CD14-positive monocyte (primary cell): Measurements from ENCODE around the gene RYR2. TPM values are rescaled to one million over a fixed set of nuclear protein-coding genes. Genes with fewer than 3 reads are reported as not detected.

Experiments used
- DNase-seq, 3 donors: peaks; one replicate each; pipeline ENCODE4 v3.0.0-alpha.2; 2011 to 2022
- H2AFZ ChIP-seq: 2 replicates; pipeline ENCODE4 v1.6.0; 2012; ENCODE audit warnings: mild to moderate bottlenecking, low read depth, low read length, inconsistent platforms; ENCODE audit not compliant: insufficient read depth, poor library complexity, severe bottlenecking
- H3K27ac ChIP-seq, 2 donors: 1 replicate in 1 of 2; 2 replicates in 1 of 2; pipeline ENCODE4 v1.5.1; 2012 to 2013; ENCODE audit warnings: low read length in 2 of 2, control low read depth in 1 of 2, inconsistent platforms in 1 of 2, low read depth in 1 of 2, mild to moderate bottlenecking in 1 of 2
- H3K27me3 ChIP-seq, 2 donors: one replicate each; pipeline versions ENCODE4 v1.6.0 to v1.6.1; 2011 to 2013; ENCODE audit warnings: low read length in 2 of 2; ENCODE audit not compliant: control insufficient read depth in 2 of 2, insufficient read depth in 2 of 2
- H3K36me3 ChIP-seq, 2 donors: replicated peaks in 1 of 2; 1 replicate in 1 of 2; 2 replicates in 1 of 2; pipeline versions ENCODE4 v1.5.1 to v1.6.1; 2012 to 2013; ENCODE audit warnings: low read length in 2 of 2, control low read depth in 1 of 2, inconsistent platforms in 1 of 2, mild to moderate bottlenecking in 1 of 2; ENCODE audit not compliant: insufficient read depth in 2 of 2, control insufficient read depth in 1 of 2
- H3K4me1 ChIP-seq, 2 donors: 1 replicate in 1 of 2; 2 replicates in 1 of 2; pipeline versions ENCODE4 v1.5.1 to v1.6.1; 2012 to 2013; ENCODE audit warnings: low read length in 2 of 2, control low read depth in 1 of 2, inconsistent platforms in 1 of 2, mild to moderate bottlenecking in 1 of 2, moderate library complexity in 1 of 2; ENCODE audit not compliant: insufficient read depth in 2 of 2, control insufficient read depth in 1 of 2
- H3K4me2 ChIP-seq: replicated peaks from 2 replicates; pipeline ENCODE3; 2012; ENCODE audit warnings: low read length, moderate library complexity, mild to moderate bottlenecking; ENCODE audit not compliant: poor library complexity, severe bottlenecking; ENCODE audit errors: extremely low read depth
- H3K4me3 ChIP-seq, 3 experiments: fragments of 200-600 bp in 1 of 3; sonication (generic) in 1 of 3; replicated peaks in 1 of 3; 1 replicate in 2 of 3; 2 replicates in 1 of 3; pipeline ENCODE4 v1.5.1; 2011 to 2013; ENCODE audit warnings: low read length in 3 of 3, mild to moderate bottlenecking in 3 of 3, control low read depth in 2 of 3, low read depth in 2 of 3, inconsistent platforms in 1 of 3, moderate library complexity in 1 of 3
- H3K79me2 ChIP-seq: 2 replicates; pipeline ENCODE4 v1.6.0; 2012; ENCODE audit warnings: mild to moderate bottlenecking, control low read depth, inconsistent platforms, low read length, moderate library complexity; ENCODE audit not compliant: insufficient read depth
- H3K9ac ChIP-seq: 2 replicates; pipeline ENCODE4 v1.6.0; 2017; ENCODE audit warnings: low read length, mild to moderate bottlenecking; ENCODE audit not compliant: insufficient read depth, poor library complexity, severe bottlenecking
- H3K9me3 ChIP-seq, 2 donors: replicated peaks in 1 of 2; 1 replicate in 1 of 2; 2 replicates in 1 of 2; pipeline versions ENCODE4 v1.5.1 to v1.6.1; 2012 to 2013; ENCODE audit warnings: low read length in 2 of 2, control low read depth in 1 of 2; ENCODE audit not compliant: control insufficient read depth in 1 of 2, insufficient read depth in 1 of 2
- H4K20me1 ChIP-seq: 2 replicates; pipeline ENCODE4 v1.6.0; 2012; ENCODE audit warnings: mild to moderate bottlenecking, low read length, control low read depth, moderate library complexity; ENCODE audit not compliant: insufficient read depth
- H3K27ac Mint-ChIP-seq, 7 donors: one replicate each; pipeline ENCODE4 v1.8.0; 2020; ENCODE audit warnings: mild to moderate bottlenecking in 7 of 7, mixed read lengths in 7 of 7, moderate library complexity in 6 of 7, inconsistent platforms in 2 of 7
- H3K27me3 Mint-ChIP-seq, 3 donors: one replicate each; pipeline ENCODE4 v1.8.0; 2021 to 2022; ENCODE audit warnings: low read depth in 3 of 3, mild to moderate bottlenecking in 3 of 3, mixed read lengths in 3 of 3, moderate library complexity in 3 of 3, inconsistent platforms in 1 of 3
- H3K36me3 Mint-ChIP-seq, 2 donors: one replicate each; pipeline ENCODE4 v1.8.0; 2020; ENCODE audit warnings: mixed read lengths in 2 of 2, inconsistent platforms in 1 of 2, mild to moderate bottlenecking in 1 of 2
- H3K4me1 Mint-ChIP-seq: one replicate; pipeline ENCODE4 v1.8.0; 2020; ENCODE audit warnings: mild to moderate bottlenecking, mixed read lengths
- H3K4me3 Mint-ChIP-seq, 2 donors: one replicate each; pipeline ENCODE4 v1.8.0; 2020; ENCODE audit warnings: mild to moderate bottlenecking in 2 of 2, mixed read lengths in 2 of 2, moderate library complexity in 1 of 2
- H3K9me3 Mint-ChIP-seq, 7 donors: one replicate each; pipeline ENCODE4 v1.8.0; 2020 to 2022; ENCODE audit warnings: mixed read lengths in 7 of 7, mild to moderate bottlenecking in 6 of 7, moderate library complexity in 6 of 7, inconsistent platforms in 2 of 7
- WGBS: methylation state at CpG from one replicate; pipeline ENCODE4 v1.1.5; 2013; ENCODE audit warnings: missing lambda C conversion rate; ENCODE audit not compliant: insufficient coverage; 5-methylcytosine and 5-hydroxymethylcytosine counted together
- intact Hi-C, 2 donors: fragments of 100-400 bp; cut with micrococcal nuclease; formaldehyde crosslinking; loops; one replicate each; pipeline versions ENCODE4 v1.15.0 to v1.15.1; 2023
- polyA plus RNA-seq, 3 donors: library from polyadenylated mRNA; depleted of rRNA in 1 of 3; unstranded in 2 of 3; stranded (reverse) in 1 of 3; fragments of 300-500 nt in 2 of 3; fragments of >200 nt in 1 of 3; fragmentation: Illumina TruSeq in 2 of 3; gene quantifications; 1 replicate in 2 of 3; 2 replicates in 1 of 3; pipeline ENCODE4 v1.2.3, GENCODE V29; 2012 to 2021
- TF ChIP-seq, protein P1 (sequence below): fragments of 200-600 bp; IDR thresholded peaks from one replicate; pipeline ENCODE4 v1.8.0; 2022; ENCODE audit warnings: antibody characterized with exemption, mild to moderate bottlenecking

The RYR2 gene
- polyA plus RNA-seq, 3 donors = not detected

DNA sequence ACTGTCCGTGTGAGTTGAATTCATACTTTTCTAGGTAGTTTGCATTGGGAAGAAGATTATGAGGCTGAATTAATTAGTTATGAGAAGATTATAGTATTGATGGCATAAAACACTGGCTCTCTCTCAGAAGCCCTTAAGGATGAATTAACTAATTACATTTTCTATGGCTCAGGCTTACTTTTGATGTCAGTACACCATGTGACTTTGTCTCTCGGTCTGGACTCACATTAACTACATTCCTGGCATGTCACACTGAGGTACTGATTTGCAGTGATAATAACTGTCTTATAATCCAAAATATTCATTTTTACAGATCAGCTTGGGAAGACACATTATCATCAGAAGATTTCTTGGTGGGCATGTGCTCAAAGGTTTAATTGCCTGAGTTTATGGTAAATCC, 486.6 kb downstream of the RYR2 start:
- TF ChIP-seq, protein P1, sequence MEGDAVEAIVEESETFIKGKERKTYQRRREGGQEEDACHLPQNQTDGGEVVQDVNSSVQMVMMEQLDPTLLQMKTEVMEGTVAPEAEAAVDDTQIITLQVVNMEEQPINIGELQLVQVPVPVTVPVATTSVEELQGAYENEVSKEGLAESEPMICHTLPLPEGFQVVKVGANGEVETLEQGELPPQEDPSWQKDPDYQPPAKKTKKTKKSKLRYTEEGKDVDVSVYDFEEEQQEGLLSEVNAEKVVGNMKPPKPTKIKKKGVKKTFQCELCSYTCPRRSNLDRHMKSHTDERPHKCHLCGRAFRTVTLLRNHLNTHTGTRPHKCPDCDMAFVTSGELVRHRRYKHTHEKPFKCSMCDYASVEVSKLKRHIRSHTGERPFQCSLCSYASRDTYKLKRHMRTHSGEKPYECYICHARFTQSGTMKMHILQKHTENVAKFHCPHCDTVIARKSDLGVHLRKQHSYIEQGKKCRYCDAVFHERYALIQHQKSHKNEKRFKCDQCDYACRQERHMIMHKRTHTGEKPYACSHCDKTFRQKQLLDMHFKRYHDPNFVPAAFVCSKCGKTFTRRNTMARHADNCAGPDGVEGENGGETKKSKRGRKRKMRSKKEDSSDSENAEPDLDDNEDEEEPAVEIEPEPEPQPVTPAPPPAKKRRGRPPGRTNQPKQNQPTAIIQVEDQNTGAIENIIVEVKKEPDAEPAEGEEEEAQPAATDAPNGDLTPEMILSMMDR = no peak
- no peaks in the 10 kb centered on the region for H4K20me1 ChIP-seq
- Mint-ChIP-seq H3K27ac (no peak overlapping the region), H3K4me3 (no peak overlapping the region), H3K36me3 (no peaks in the 10 kb centered on the region), H3K27me3 (no peaks in the 10 kb centered on the region), H3K9me3 (peaks cover 0 to 17% (median 4%) of the 10 kb centered on the region in 7 donors), H3K4me1 (no peaks in the 10 kb centered on the region)
- no peak overlapping the region for H3K4me3 ChIP-seq
- H3K4me2 ChIP-seq = no peak overlapping the region
- peaks cover 0 to 8% of the 10 kb centered on the region in 2 donors for H3K9me3 ChIP-seq
- H2AFZ ChIP-seq = no peak overlapping the region
- H3K27me3 ChIP-seq = no peaks in the 10 kb centered on the region
- no peaks in the 10 kb centered on the region for H3K4me1 ChIP-seq
- no peak overlapping the region for H3K9ac ChIP-seq
- intact Hi-C loops = no loop called here
- no peak overlapping the region for H3K27ac ChIP-seq
- DNase-seq = no peak
- WGBS = no CpG with 5 or more reads among the region's 2 CpGs
- H3K79me2 ChIP-seq = no peaks in the 10 kb centered on the region
- no peaks in the 10 kb centered on the region for H3K36me3 ChIP-seq

DNA sequence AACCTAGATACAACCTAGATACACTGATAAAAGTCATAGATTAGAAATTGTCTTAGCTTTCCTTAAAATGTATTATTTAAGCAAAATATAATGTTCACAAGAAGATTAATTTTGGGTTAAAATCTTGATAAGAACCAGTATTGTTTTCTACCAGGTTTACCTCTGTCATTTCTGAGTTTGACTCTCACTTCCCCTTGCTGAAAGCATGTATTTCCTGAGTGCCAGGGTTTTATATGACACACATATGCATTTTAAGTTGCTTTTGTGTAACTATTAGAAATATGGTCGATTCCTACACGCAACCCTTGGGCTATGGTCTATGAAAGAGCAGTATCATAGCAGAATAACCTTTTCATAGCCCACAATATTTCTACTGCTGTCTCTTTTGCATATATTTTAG, 497.1 kb downstream of the RYR2 start:
- H3K27ac Mint-ChIP-seq = no peak overlapping the region
- TF ChIP-seq, protein P1 = no peak
- Histone ChIP-seq H3K27me3 (no peaks in the 10 kb centered on the region), H3K36me3 (no peaks in the 10 kb centered on the region), H2AFZ (no peak overlapping the region), H3K9me3 (no peaks in the 10 kb centered on the region), H3K4me1 (no peaks in the 10 kb centered on the region), H3K4me2 (no peak overlapping the region), H3K79me2 (no peaks in the 10 kb centered on the region), H3K4me3 (no peak overlapping the region), H3K9ac (no peak overlapping the region), H4K20me1 (no peaks in the 10 kb centered on the region), H3K27ac (no peak overlapping the region)
- H3K36me3 Mint-ChIP-seq = no peaks in the 10 kb centered on the region
- WGBS = no CpG with 5 or more reads among the region's 2 CpGs
- no peaks in the 10 kb centered on the region for H3K4me1 Mint-ChIP-seq
- no peaks in the 10 kb centered on the region for H3K9me3 Mint-ChIP-seq
- intact Hi-C loops = no loop called here
- DNase-seq = no peak
- H3K27me3 Mint-ChIP-seq = no peaks in the 10 kb centered on the region
- H3K4me3 Mint-ChIP-seq = no peak overlapping the region
